HTR-8/SVneo (cell line): ENCODE results near the gene FITM1.

Source experiments
- DNase-seq: peaks from one replicate; pipeline ENCODE4 v3.0.0; 2011; ENCODE audit warnings: low spot score, mixed read lengths; ENCODE audit not compliant: insufficient read length
- FAIRE-seq: peaks from 2 replicates; lab custom pipeline; 2011; peaks lifted over from hg19 to GRCh38; lab: Jason Lieb, UNC

Gene FITM1

DNA sequence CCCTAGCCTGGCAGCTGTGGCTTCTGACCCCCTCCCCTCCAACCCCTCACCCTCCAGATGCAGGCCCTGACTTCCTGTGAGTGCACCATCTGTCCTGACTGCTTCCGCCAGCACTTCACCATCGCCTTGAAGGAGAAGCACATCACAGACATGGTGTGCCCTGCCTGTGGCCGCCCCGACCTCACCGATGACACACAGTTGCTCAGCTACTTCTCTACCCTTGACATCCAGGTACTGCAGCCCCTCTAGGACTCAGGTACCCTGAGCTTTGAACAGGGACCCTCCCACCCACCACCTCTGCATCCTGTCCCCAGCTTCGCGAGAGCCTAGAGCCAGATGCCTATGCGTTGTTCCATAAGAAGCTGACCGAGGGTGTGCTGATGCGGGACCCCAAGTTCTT is 24.6 kb downstream of the FITM1 start:
- DNase-seq (no peak), FAIRE-seq (no peak)

GRCh38 chr14:24156840-24157239 is 26.4 kb downstream of the FITM1 start:
- FAIRE-seq (no peak), DNase-seq (no peak)

DNA sequence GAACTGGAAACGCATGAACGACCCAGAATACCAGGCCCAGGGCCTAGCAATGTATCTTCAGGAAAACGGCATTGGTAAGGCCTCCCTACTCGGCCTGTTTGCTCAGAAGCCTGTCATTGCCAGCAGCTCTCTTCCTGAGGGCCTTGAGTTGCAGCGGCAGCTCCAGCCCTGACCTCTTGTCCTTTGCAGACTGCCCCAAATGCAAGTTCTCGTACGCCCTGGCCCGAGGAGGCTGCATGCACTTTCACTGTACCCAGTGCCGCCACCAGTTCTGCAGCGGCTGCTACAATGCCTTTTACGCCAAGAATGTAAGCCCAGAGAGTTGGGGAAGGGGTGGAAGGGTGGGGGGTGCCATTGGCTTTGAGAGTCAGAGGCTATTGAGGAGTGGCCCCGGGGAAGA is 26.9 kb downstream of the FITM1 start:
- DNase-seq (no peak), FAIRE-seq (no peak)

DNA sequence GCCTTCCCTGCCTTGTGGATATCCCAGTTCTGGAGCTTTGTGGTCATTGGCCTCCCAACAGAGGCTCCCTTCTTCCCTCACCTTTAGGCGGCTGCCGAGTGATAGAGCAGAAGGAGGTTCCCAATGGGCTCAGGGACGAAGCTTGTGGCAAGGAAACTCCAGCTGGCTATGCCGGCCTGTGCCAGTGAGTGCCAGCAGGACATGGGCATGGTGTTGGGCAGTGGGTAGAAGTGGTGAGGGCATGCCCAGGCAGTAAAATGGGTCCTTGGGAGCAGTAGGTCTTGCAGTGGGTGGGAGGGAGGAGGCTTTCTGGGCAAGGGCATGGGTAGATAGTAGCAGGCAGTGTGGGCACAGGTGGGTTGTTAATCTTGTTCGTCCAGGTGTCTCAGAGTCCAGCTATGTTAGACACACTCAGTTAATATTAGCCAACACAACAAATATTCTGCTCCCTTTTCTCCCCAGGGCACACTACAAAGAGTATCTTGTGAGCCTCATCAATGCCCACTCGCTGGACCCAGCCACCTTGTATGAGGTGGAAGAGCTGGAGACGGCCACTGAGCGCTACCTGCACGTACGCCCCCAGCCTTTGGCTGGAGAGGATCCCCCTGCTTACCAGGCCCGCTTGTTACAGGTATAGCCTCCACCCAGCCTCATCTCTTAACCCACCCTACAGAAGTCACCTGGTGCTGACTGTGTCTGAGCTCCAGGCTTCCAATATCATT is 29.5 kb downstream of the FITM1 start:
- FAIRE-seq (no peak), DNase-seq (no peak)

DNA sequence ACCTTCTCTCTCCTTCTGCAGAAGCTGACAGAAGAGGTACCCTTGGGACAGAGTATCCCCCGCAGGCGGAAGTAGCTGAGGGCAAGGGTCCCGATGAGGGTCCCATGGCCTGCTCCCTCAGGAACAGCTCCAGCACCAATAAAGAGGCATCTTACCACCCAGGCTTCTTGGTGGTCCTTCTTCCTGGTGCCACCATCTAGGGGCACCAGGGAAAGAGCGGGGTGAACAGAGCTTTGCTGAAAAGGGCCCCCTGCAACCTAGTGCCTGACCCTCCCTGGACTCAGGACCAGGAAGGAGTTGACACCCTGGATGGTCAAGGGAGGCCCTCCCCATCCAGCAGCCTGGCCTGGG is 30.0 kb downstream of the FITM1 start:
- DNase-seq (no peak), FAIRE-seq (no peak)

DNA sequence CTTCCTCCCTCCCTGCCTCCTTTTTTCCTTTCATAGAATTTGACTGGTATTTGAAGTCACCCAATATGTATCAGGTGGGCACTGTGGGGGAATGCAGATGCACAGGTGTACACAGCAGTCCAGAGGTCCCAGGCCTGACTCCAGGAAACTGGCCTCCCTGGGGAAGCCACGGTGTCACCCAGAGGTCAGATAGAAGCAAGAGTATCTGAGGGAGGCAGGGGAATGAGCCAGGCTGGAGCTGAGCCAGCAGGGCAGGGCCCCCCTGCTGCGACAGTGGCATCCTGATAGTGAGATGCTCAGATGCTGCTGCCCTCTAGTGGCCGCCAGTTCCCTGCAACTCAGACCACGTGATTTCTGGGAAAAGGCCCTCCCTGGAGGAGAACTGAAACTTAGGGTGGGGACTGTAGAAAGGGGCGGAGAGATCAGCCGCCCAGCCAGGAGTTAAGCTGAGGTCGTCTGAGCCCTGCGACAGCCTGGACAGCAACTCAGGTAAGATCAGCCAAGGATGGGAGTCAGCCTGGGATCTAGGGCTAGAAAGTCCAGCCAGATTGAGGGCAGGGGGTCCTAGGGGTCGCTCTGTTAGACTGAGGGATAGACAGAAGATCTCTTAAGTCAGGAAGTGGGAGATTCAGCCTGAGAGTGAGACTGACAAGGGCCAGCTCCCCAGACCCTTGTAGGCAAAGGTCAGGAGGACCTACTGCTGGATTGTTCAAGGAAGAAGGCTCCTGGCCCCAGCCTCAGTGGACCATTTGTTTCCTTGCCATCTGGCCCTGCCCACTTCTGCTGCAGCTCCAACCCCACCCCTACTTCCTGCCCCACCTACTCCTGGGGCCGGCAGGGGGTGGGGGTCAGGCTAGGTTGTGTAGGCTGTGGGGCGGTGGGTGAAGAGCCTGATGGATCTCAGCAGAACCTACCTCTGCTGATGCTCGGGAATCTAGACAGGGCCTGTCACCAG is 30.7 kb downstream of the FITM1 start, which contains the start of gene IRF9:
Gene IRF9 (plus strand): TSS at position 416 of the 955 bp plus-strand sequence. CDS start 880 bp downstream, outside the sequence.
- FAIRE-seq: peak; percentile 31

DNA sequence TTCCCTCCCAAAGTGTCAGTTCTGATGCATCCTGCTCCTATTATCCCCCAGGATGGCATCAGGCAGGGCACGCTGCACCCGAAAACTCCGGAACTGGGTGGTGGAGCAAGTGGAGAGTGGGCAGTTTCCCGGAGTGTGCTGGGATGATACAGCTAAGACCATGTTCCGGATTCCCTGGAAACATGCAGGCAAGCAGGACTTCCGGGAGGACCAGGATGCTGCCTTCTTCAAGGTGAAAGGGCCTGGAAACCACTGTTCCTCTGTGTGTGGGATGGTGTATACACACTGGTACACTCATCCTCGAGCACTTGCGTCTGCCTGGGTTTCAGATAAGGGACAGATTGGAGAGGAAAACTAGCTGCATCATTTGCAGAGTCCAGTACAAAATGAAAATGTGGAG is 31.6 kb downstream of the FITM1 start:
- FAIRE-seq: no peak
- no peak for DNase-seq

More for the DNA sequence above, 30.7 kb downstream of the FITM1 start, which contains the start of gene IRF9:
- DNase-seq: peak; percentile 89

DNA sequence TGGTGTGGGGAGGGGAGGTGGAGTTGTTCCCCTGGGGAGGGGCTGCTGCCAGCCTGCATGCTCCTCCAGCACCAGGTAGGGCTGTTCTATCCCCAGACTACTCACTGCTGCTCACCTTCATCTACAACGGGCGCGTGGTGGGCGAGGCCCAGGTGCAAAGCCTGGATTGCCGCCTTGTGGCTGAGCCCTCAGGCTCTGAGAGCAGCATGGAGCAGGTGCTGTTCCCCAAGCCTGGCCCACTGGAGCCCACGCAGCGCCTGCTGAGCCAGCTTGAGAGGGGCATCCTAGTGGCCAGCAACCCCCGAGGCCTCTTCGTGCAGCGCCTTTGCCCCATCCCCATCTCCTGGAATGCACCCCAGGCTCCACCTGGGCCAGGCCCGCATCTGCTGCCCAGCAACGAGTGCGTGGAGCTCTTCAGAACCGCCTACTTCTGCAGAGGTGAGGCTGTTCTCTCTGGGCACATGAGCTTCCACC is 34.1 kb downstream of the FITM1 start:
- no peak for FAIRE-seq
- no peak for DNase-seq

DNA sequence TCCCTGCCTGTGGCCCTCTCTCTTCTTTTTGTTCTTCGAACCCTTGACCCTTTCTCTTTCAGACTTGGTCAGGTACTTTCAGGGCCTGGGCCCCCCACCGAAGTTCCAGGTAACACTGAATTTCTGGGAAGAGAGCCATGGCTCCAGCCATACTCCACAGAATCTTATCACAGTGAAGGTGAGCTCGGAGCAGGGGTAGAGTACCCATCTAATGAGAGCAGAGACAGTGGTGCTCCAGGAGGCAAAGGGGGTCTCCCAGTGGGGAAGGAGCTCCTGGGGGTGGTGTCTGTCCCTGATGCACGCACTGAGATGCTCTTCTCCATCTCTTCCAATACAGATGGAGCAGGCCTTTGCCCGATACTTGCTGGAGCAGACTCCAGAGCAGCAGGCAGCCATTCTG is 35.3 kb downstream of the FITM1 start:
- DNase-seq: no peak
- FAIRE-seq: no peak

DNA sequence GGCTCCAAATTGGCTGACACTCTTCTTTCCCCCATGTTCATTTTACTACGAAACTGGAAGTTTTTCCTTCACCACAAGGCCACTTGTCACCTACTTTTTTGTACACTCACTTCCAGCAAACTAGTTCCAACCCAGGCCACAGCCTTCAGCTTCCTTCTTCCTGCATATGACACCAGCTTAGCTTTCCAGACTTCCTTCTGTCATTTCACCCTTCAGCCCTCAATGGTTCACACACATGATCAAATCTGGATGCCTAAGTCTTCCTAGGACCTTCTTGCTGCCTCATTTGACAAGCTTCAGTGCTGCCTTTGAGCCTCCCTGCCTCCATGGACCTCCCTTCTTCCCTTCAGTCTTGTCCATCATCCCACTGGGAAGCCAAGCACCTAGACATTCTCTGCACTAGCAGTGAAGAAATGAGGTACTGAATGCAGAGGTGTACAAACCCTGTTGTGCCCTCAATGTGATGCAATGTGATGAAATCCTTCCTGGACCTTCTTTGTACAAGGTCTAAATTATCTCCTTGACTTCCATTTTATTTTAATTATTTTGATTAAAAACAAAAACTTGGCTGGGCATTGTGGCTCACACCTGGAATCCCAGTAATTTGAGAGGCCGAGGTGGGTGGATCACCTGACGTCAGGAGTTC is 37.1 kb downstream of the FITM1 start:
- DNase-seq: no peak
- no peak for FAIRE-seq

DNA sequence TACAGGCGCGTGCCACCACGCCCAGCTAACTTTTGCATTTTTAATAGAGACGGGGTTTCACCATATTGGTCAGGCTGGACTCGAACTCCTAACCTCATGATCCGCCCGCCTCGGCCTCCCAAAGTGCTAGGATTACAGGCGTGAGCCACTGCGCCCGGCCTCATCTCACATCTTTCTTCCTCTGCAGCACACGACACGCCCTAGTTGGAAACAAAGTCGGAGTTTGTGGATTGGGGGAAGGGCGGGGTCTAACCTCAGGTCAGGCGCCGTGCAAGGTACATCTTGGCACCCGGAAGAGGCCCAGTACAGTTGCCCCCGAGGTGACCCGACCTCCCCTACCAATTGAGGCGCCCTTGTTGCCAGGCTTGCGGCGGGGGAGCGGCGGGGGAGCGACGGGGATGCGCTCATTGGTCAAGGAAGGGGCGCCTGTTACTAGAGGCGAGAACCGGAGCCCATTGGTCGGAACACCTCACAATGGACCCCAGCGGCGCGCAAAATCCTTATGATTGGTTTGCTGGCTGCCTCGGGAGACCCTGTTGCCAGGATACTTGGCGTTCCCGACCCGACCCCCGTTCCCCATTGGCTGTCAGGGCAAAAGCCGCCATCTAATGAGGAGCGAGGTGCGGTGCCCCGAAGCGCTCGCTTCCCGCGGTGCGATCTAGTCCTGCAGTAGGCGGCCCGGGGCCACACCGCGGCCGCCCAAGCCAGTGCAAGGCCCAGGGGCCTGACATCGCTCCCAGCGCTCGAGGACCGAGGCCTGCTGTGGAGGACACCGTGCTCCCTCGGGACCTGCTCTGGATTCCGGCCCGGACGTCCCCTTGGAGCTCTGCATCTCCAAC is 41.2 kb downstream of the FITM1 start, which contains the start of gene REC8:
Gene REC8 (plus strand): TSS at position 659 of the 839 bp plus-strand sequence. CDS start 473 bp downstream, outside the sequence.
- no peak for DNase-seq
- no peak for FAIRE-seq

GRCh38 chr14:24172261-24172860 is 41.9 kb downstream of the FITM1 start:
- DNase-seq (no peak), FAIRE-seq (no peak)

DNA sequence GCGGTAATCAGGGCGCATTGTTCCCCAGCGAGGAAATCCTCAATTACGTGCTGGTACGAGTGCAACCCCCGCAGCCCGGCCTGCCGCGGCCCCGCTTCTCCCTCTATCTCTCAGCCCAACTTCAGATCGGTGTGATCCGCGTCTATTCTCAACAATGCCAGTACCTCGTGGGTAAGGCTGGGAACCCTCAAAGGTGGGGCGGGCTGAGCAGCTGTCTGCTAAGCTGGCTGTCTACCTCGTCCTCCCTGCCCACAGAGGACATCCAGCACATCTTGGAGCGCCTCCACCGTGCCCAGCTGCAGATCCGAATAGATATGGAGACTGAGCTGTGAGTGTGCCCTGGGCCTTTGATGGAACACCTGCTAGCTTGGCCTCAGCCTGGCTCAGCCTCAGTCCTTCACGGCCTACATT is 42.4 kb downstream of the FITM1 start:
- FAIRE-seq: no peak
- DNase-seq: no peak

GRCh38 chr14:24176599-24176998 is 46.1 kb downstream of the FITM1 start:
- FAIRE-seq: no peak
- DNase-seq: no peak

GRCh38 chr14:24177041-24177825 is 46.8 kb downstream of the FITM1 start:
- DNase-seq (no peak), FAIRE-seq (no peak)

- FAIRE-seq (no peak), DNase-seq (no peak)
Measured at GRCh38 chr14:24177891-24178290, 47.4 kb downstream of the FITM1 start.

DNA sequence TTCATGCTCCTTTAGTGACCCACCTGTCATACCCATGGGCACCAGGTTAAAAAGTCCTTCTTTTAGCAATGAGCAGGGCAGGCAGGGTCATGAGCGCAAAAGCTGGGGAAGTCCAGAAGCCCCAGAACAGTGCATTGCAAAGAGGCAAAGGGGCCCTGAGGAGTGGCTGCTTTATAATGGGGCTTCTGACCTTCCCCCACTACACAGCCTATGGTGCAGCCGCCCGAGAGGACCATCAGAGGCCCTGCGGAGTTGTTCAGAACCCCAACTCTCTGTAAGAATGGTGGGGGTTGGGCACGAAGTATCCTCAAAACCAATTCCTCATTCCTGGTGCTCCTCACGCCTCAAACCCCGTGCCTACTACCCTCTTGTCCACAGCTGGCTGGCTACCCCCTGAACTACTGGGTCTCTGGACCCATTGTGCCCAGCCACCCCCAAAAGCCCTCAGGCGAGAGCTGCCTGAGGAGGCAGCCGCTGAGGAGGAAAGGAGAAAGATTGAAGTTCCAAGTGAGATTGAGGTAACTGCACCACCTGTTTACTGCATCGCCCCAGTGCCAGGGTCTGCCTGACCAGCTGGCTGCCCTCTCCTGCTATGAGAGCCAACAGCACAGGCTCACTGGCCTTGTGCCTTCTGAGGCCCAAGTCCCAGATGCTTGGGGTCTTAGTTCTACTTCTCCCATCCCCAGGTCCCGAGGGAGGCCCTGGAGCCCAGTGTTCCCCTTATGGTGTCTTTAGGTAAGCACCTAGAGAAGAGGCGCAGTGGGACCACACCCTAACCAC is 48.1 kb downstream of the FITM1 start:
- FAIRE-seq (no peak), DNase-seq (no peak)
